Activated T-helper 17 cell treated with anti-CD3 and anti-CD28 coated beads, Interleukin-2, amount 50 U/mL, for 72 hours (primary cell): Measurements from ENCODE around the gene LIPI. TPM values are rescaled to one million over a fixed set of nuclear protein-coding genes. Genes with fewer than 3 reads are reported as not detected.

Experiments
- ATAC-seq: fragments of 150-1000 bp; cut with Tn5 transposase; replicated peaks from 2 replicates; pipeline ENCODE4 v1.10.0; 2021; ENCODE audit warnings: mild to moderate bottlenecking, moderate library complexity
- H3K27ac Mint-ChIP-seq: one replicate; pipeline ENCODE4 v1.8.0; 2022; ENCODE audit warnings: mixed read lengths
- H3K27me3 Mint-ChIP-seq: one replicate; pipeline ENCODE4 v1.8.0; 2022; ENCODE audit warnings: mixed read lengths
- H3K36me3 Mint-ChIP-seq: one replicate; pipeline ENCODE4 v1.8.0; 2022; ENCODE audit warnings: low read depth, mild to moderate bottlenecking, mixed read lengths
- H3K4me1 Mint-ChIP-seq: one replicate; pipeline ENCODE4 v1.8.0; 2022; ENCODE audit warnings: mixed read lengths
- H3K4me3 Mint-ChIP-seq: one replicate; pipeline ENCODE4 v1.8.0; 2022; ENCODE audit warnings: mild to moderate bottlenecking, mixed read lengths
- H3K9me3 Mint-ChIP-seq: one replicate; pipeline ENCODE4 v1.8.0; 2022; ENCODE audit warnings: mixed read lengths
- total RNA-seq, 2 donors: library from RNA; stranded (reverse); gene quantifications; one replicate each; pipeline ENCODE4 v1.2.3, GENCODE V29; 2022

Gene LIPI
- total RNA-seq, result not detected

DNA sequence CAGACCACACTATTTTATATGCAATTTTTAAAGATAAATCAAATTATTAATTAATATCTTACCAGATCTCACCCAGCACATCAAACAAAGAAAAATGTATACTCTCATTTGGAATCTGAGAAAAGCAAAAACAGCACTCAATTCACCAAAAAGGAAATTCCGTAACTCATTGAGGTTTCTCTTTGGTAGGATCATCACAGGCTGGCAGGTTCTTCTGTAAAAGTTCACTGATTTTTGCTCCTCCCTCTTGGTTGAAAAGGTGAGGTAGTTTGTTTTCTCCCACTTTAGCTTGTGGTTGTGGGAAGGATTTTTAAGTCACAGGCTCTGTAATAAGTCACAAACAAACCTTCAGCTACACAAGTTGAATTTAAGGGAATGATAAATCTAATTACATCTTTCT, at the start of gene LIPI:
LIPI (minus strand) TSS at position 218 of the 400 bp plus-strand sequence; CDS start at position 108, 110 bp downstream.
- Mint-ChIP-seq H3K4me1 (no peaks in the 10 kb centered on the region), H3K4me3 (no peak within 1 kb of the TSS), H3K27me3 (peaks cover 11% of the 10 kb centered on the region), H3K36me3 (no peaks in the 10 kb centered on the region), H3K9me3 (no peaks in the 10 kb centered on the region), H3K27ac (no peak within 1 kb of the TSS)
- no peak for ATAC-seq

DNA sequence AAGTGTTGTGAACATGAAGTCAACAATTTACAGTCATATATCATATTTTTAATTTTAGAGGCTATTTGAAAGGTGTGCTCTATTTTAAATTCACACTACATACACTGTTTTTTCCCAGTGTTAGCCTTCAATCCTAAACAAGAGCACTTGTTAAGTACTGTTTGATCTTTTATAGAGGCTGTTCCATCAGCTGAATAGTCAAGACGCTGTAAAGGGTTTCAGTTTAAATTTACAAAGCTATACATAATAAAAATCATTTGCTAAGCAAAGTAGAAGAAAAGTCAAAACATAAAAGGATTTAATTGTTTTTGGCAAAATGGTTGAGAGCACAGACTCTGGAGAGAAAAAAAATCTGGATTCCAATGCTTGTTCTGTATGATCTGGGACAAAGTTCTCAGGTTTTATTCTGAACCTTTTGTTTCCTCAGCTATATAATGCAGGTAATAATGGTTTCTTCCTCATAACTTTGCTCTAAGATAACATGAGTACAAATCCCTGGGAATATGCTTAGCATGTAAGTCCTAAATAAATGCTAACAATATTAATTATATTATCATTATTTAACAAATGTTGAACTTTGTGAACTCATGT, 49.5 kb upstream of the LIPI start:
- no peaks in the 10 kb centered on the region for H3K36me3 Mint-ChIP-seq
- H3K27ac Mint-ChIP-seq, result no peak overlapping the region

DNA sequence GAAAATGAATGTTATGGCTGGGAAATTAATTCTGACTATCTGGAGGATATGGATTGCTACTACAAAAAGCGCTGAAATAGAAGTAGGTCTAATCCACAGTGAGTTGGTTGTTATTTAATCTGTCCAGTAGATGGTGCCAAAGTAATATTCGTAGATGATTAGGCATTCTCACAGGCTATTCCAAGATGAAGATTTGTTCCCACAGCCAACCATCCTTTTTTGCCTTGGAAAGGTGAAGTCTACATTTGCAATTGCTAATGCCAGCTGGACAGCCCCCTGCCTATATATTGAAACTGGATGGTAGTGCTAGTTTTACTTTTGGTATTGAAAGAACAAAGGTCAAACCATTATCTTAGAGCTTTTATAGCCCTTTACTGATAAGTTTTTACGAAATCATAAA, 49.0 kb upstream of the LIPI start:
- Mint-ChIP-seq H3K36me3 (no peaks in the 10 kb centered on the region), H3K4me1 (no peaks in the 10 kb centered on the region), H3K9me3 (no peaks in the 10 kb centered on the region), H3K27me3 (peaks cover 9% of the 10 kb centered on the region), H3K4me3 (no peak overlapping the region), H3K27ac (no peak overlapping the region)
- ATAC-seq, result peak; percentile 37

More for the DNA sequence above, 49.5 kb upstream of the LIPI start:
- H3K4me3 Mint-ChIP-seq, result no peak overlapping the region
- no peaks in the 10 kb centered on the region for H3K9me3 Mint-ChIP-seq
- ATAC-seq, result no peak
- peaks cover 9% of the 10 kb centered on the region for H3K27me3 Mint-ChIP-seq
- H3K4me1 Mint-ChIP-seq, result no peaks in the 10 kb centered on the region

DNA sequence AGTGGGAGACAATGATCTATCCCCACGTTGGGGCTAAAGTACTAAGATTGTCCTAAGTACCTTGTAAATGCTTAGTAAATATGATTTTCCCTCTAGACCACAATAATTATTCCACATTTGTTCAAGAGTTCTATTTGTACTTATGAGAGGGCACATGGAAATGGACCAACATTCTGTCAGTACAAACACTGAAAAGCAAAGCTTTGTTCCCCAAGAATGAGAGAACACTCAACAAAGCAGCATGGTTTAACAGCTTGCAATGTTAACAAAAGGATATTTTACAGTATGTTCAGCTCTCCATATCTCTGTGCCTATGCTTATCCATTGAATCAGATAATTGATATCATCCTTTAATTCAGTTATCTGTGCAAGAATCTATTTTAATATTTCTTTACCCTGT, 40.6 kb upstream of the LIPI start:
- no peak for ATAC-seq
- peaks cover 6% of the 10 kb centered on the region for H3K4me1 Mint-ChIP-seq
- H3K36me3 Mint-ChIP-seq, result no peaks in the 10 kb centered on the region
- no peak overlapping the region for H3K27ac Mint-ChIP-seq
- H3K4me3 Mint-ChIP-seq, result no peak overlapping the region
- H3K9me3 Mint-ChIP-seq, result peaks cover 5% of the 10 kb centered on the region
- peaks cover 17% of the 10 kb centered on the region for H3K27me3 Mint-ChIP-seq

DNA sequence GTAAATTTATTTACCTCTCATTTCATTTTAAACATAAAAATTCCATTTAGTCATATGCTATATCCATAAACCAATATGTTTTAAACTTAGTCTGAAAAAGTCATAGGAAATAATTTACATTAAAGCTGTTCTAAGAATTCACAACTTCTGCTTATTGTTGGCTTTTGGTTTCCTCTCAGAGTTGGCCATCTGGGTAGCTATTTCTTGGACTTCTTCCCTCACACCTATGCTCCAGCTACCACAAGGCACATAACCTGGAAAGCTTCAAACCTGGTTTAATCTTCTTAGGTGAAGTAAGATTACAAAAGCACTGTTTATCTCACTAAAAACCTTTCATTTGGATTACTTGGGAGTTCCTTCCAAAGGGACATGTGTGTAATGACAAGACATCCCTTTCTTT, 35.0 kb upstream of the LIPI start:
- ATAC-seq, result no peak
- no peaks in the 10 kb centered on the region for H3K4me1 Mint-ChIP-seq
- H3K27ac Mint-ChIP-seq, result no peak overlapping the region
- peaks cover 5% of the 10 kb centered on the region for H3K9me3 Mint-ChIP-seq
- H3K36me3 Mint-ChIP-seq, result no peaks in the 10 kb centered on the region
- H3K4me3 Mint-ChIP-seq, result no peak overlapping the region
- H3K27me3 Mint-ChIP-seq, result peaks cover 27% of the 10 kb centered on the region

DNA sequence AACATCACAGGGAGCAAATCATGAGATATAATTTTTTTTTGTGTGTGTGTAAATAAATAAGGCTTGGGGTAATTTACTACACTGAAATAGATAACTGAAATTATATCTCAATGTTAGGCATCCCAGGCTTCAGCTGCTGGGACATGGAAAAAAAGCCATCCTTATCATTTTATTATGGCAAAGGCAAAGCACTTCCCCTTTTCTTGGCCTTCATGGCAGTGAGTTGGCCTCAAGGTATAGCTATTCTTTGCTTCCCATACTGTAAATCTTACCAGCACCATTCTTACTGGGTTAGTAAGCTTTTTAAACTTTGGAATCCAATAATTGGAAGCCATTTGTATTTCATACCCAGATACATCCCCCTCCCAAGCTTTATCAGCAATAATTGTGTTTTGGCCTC, 34.2 kb upstream of the LIPI start:
- H3K4me1 Mint-ChIP-seq, result no peaks in the 10 kb centered on the region
- peaks cover 2% of the 10 kb centered on the region for H3K9me3 Mint-ChIP-seq
- ATAC-seq, result no peak
- H3K4me3 Mint-ChIP-seq, result no peak overlapping the region
- H3K27me3 Mint-ChIP-seq, result peaks cover 24% of the 10 kb centered on the region
- no peak overlapping the region for H3K27ac Mint-ChIP-seq
- H3K36me3 Mint-ChIP-seq, result no peaks in the 10 kb centered on the region

DNA sequence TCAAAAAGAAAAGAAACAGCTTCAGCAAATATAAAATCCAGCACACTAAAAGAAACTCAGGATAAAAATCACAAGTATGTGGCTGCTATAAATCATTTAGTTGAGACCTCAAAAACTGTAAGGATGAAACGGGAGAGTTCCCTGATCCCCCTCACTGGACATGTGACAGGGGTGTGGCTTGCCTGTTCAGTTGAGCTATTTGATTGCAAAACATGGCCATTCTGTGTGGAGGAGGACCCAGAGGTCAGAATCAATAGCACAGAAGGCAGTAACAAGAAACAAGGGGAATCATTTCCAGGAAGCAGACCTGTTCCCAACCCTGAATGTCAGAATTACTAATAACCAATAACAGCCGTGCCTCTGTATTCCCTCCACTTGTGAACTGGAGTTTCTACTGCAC, 33.1 kb upstream of the LIPI start:
- ATAC-seq, result no peak
- Mint-ChIP-seq H3K9me3 (no peaks in the 10 kb centered on the region), H3K27me3 (peaks cover 22% of the 10 kb centered on the region), H3K4me1 (no peaks in the 10 kb centered on the region), H3K36me3 (no peaks in the 10 kb centered on the region), H3K4me3 (no peak overlapping the region), H3K27ac (no peak overlapping the region)

DNA sequence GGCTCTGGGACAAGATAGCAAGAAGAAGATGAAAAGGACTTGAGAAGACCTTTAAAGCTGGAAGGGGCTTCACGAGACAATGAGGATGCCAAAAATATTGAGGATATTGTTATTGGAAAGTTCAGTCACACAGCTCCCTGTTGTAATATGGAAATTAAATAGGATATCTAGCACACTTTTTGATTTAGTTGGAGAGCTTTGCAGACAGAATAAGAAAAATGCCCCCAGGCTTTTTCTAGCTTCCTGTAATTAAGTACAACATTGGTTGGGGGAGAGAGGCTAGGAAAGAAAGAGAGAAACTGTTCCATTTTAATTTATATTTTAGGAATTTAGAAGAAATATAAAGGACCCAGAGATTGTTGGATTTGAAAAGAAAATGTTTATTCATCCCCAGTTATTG, 32.7 kb upstream of the LIPI start:
- Mint-ChIP-seq H3K4me3 (no peak overlapping the region), H3K27ac (no peak overlapping the region), H3K4me1 (no peaks in the 10 kb centered on the region), H3K9me3 (no peaks in the 10 kb centered on the region), H3K27me3 (peaks cover 22% of the 10 kb centered on the region), H3K36me3 (no peaks in the 10 kb centered on the region)
- no peak for ATAC-seq

DNA sequence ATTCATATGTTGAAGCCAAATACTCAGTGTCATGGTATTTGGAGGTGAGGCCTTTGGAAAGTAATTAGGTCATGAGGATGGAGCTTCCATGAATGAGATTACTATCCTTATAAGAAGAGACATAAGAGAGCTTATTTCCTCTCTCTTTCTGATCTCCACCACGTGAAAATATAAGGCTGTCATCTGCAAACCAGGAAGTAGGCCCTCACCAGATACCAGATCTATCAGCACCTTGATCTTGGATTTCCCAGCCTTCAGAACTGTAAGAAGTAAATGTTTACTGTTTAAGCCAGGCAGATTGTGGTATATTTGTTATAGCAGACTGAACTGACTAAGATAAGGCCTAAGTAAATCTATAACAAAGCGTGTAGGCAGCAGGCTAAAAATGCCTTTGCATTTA, 30.5 kb upstream of the LIPI start:
- ATAC-seq, result no peak
- peaks cover 9% of the 10 kb centered on the region for H3K27me3 Mint-ChIP-seq
- H3K4me3 Mint-ChIP-seq, result no peak overlapping the region
- H3K4me1 Mint-ChIP-seq, result no peaks in the 10 kb centered on the region
- no peak overlapping the region for H3K27ac Mint-ChIP-seq
- H3K36me3 Mint-ChIP-seq, result no peaks in the 10 kb centered on the region
- no peaks in the 10 kb centered on the region for H3K9me3 Mint-ChIP-seq

DNA sequence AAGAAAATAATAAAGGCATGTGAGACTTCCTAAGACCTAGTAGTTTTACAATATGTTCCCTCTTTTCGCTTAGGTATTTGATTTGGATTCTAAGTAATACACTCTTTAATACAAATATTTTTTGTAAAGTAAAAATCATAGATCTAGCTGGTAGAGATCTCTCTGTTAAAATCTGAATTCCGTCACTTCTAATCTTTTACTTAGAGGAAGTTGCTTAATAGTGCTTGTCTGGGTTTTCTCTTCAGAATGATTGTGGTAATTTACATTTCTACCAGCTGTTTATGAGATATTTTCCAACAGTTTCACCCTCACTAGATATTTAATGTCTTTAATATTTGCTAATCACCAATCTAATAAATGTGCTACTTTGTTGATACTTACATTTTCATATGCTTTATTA, 28.5 kb upstream of the LIPI start:
- peaks cover 9% of the 10 kb centered on the region for H3K27me3 Mint-ChIP-seq
- H3K27ac Mint-ChIP-seq, result no peak overlapping the region
- H3K36me3 Mint-ChIP-seq, result no peaks in the 10 kb centered on the region
- no peaks in the 10 kb centered on the region for H3K4me1 Mint-ChIP-seq
- no peak for ATAC-seq
- no peaks in the 10 kb centered on the region for H3K9me3 Mint-ChIP-seq
- H3K4me3 Mint-ChIP-seq, result no peak overlapping the region

DNA sequence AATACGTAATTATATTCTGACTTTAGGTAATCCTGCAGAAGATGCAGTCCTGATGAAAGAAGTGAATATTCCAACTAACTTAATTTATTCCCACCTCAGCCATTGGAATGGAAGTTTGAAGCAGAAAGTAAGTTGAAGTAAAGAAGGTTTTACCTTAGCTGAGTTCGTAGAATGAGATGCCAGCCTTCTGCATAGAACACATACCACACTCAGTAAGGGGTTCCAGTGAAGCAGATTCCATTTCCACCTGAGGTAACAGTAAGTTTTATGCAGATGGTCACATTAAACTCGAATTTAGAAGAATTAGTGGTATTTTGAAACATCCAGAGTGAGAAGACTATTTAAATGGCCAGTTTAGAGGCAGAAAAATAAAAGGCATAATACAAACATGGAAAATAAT, 25.4 kb upstream of the LIPI start:
- Mint-ChIP-seq H3K36me3 (no peaks in the 10 kb centered on the region), H3K4me3 (no peak overlapping the region), H3K9me3 (no peaks in the 10 kb centered on the region), H3K27ac (no peak overlapping the region), H3K4me1 (no peaks in the 10 kb centered on the region), H3K27me3 (peaks cover 6% of the 10 kb centered on the region)
- ATAC-seq, result no peak

DNA sequence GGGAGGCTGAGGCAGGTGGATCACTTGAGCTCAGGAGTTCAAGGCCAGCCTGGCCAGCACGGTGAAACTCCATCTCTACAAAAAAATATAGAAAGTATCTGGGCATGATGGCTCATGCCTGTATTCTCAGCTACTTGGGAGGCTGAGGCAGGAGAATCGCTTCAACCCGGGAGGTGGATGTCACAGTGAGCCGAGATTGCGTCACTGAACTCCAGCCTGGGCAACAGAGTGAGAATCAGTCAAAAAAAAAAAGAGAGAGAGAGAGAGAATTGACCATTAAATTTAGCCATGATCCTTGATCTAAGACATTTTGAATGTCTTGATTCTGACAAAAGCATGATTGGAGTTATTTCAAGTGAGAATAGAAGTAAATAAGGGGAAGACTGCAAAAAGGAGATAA, 24.3 kb upstream of the LIPI start:
- no peak for ATAC-seq
- Mint-ChIP-seq H3K9me3 (peaks cover 5% of the 10 kb centered on the region), H3K27me3 (peaks cover 6% of the 10 kb centered on the region), H3K4me3 (no peak overlapping the region), H3K27ac (no peak overlapping the region), H3K36me3 (no peaks in the 10 kb centered on the region), H3K4me1 (no peaks in the 10 kb centered on the region)

DNA sequence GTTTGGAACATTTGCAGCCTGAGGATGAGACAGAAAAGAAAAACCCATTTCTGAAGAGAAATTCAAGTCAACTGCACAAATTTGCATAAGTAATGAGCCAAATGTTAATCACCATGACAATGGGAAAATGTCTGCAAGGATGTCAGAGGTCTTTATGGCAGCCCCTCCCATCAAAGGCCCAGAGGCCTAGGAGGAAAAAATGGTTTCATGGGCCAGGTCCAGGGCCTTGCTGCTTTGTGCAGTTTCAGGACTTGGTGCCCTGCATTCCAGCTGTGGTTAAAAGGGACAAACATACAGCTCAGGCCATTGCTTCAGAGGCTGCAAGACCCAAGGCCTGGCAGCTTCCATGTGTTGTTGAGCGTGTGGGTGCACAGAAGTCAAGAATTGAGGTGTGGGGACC, 18.6 kb upstream of the LIPI start:
- no peaks in the 10 kb centered on the region for H3K4me1 Mint-ChIP-seq
- no peak overlapping the region for H3K4me3 Mint-ChIP-seq
- H3K27ac Mint-ChIP-seq, result no peak overlapping the region

DNA sequence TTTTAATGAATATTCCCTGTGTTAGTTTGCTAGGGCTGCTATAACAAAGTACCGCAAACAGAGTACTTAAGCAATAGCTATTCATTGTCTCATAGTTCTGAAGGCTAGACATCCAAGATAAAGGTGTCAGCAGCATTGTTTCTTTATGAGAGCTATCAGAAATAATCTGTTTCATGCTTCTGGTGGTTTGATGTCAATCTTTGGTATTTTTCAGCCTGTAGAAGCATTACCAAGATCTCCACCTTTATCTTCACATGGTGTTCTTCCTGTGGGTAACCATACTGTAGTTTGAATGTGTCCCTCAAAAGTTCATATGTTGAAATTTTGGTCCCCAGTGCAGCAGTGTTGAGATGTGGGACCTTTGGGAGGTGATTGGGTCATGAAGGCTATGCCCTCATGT, 12.6 kb upstream of the LIPI start:
- no peaks in the 10 kb centered on the region for H3K4me1 Mint-ChIP-seq

More for the DNA sequence above, 18.6 kb upstream of the LIPI start:
- peaks cover 2% of the 10 kb centered on the region for H3K27me3 Mint-ChIP-seq
- peaks cover 15% of the 10 kb centered on the region for H3K9me3 Mint-ChIP-seq
- no peak for ATAC-seq
- no peaks in the 10 kb centered on the region for H3K36me3 Mint-ChIP-seq

DNA sequence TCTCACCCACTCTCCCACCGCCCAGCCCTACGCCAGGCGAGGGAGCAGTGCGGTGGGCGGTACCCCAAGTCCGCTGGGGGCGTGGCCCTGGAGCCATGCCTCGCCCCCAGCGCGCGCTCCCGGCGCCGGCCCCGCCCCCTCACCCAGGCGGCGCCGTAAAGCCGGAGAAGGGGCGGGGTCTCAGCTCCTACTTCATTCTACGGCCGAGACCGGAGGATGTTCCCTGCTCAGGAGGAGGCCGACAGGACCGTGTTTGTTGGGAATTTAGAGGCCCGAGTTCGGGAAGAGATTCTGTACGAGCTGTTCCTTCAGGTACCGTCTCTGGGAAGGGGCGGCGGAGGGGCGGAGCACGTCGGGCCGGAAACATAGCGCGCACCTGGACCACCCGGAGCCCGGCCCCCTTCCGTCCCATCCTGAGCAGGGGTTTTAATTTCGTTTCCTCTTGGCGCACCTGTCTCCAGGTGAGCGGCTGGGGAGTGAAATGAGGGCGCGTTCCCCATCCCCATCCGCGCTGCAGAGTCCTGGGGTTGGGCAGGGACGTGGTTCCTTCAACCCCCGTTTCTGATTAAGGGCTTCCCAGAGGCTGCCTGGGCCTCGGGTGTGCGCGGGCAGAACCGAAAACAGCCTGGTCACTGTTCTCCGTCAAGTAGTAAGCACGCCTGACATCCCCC, 5.4 kb upstream of the LIPI start, which contains the start of gene RBM11:
RBM11 (plus strand) TSS at position 187 of the 671 bp plus-strand sequence; CDS start at position 217, 30 bp downstream.
- Mint-ChIP-seq H3K9me3 (no peaks in the 10 kb centered on the region), H3K27me3 (peaks cover 9% of the 10 kb centered on the region), H3K36me3 (no peaks in the 10 kb centered on the region), H3K27ac (no peak within 1 kb of the TSS), H3K4me1 (no peaks in the 10 kb centered on the region), H3K4me3 (peak within 1 kb of the TSS; percentile 83)
- peak; percentile 98 for ATAC-seq

More for the DNA sequence above, 12.6 kb upstream of the LIPI start:
- H3K36me3 Mint-ChIP-seq, result no peaks in the 10 kb centered on the region
- no peak overlapping the region for H3K27ac Mint-ChIP-seq
- no peak for ATAC-seq
- H3K9me3 Mint-ChIP-seq, result no peaks in the 10 kb centered on the region
- H3K4me3 Mint-ChIP-seq, result no peak overlapping the region
- H3K27me3 Mint-ChIP-seq, result no peaks in the 10 kb centered on the region
